Glutamatergic neuron (in vitro differentiated cells): ENCODE results near the gene FAM234A. TPM values are rescaled to one million over a fixed set of nuclear protein-coding genes. Genes with fewer than 3 reads are reported as not detected.

Experiments
- DNase-seq: peaks from one replicate; pipeline ENCODE4 v3.0.0; 2022
- H3K27ac Mint-ChIP-seq: one replicate; pipeline ENCODE4 v1.8.0; 2020; ENCODE audit warnings: mild to moderate bottlenecking, mixed read lengths, inconsistent platforms; ENCODE audit not compliant: unreplicated experiment
- H3K27me3 Mint-ChIP-seq: one replicate; pipeline ENCODE4 v1.8.0; 2020; ENCODE audit warnings: mild to moderate bottlenecking, moderate library complexity, mixed read lengths, inconsistent platforms; ENCODE audit not compliant: unreplicated experiment
- H3K36me3 Mint-ChIP-seq: one replicate; pipeline ENCODE4 v1.8.0; 2020; ENCODE audit warnings: mild to moderate bottlenecking, mixed read lengths, inconsistent platforms; ENCODE audit not compliant: unreplicated experiment
- H3K4me1 Mint-ChIP-seq: one replicate; pipeline ENCODE4 v1.8.0; 2020; ENCODE audit warnings: mild to moderate bottlenecking, low read depth, mixed read lengths, inconsistent platforms; ENCODE audit not compliant: unreplicated experiment
- H3K4me3 Mint-ChIP-seq: one replicate; pipeline ENCODE4 v1.8.0; 2020; ENCODE audit warnings: mild to moderate bottlenecking, mixed read lengths, inconsistent platforms; ENCODE audit not compliant: unreplicated experiment
- H3K9me3 Mint-ChIP-seq: one replicate; pipeline ENCODE4 v1.8.0; 2020; ENCODE audit warnings: mild to moderate bottlenecking, moderate library complexity, mixed read lengths, inconsistent platforms; ENCODE audit not compliant: unreplicated experiment
- total RNA-seq: library from RNA; stranded (reverse); fragmentation: NEBNext Ultra II Directional; extraction: Animal tissue kit (Norgen Biotek cat#: 25700); gene quantifications from one replicate; pipeline ENCODE4 v1.2.1, GENCODE V29; 2021; ENCODE audit not compliant: unreplicated experiment
- TF ChIP-seq, protein P1 (sequence below): fragments of 200-600 bp; sonication (generic); IDR thresholded peaks from one replicate; pipeline ENCODE4 v1.5.0; 2021; ENCODE audit not compliant: partially characterized antibody, unreplicated experiment

The FAM234A gene
- total RNA-seq, 1 donor from 2014 or later, result 82.7 TPM

GRCh38 chr16:296806-297510 is 62.3 kb downstream of the FAM234A start:
- Mint-ChIP-seq H3K9me3 (peaks cover 1% of the 10 kb centered on the region), H3K27me3 (no peaks in the 10 kb centered on the region)
- TF ChIP-seq, protein P1, sequence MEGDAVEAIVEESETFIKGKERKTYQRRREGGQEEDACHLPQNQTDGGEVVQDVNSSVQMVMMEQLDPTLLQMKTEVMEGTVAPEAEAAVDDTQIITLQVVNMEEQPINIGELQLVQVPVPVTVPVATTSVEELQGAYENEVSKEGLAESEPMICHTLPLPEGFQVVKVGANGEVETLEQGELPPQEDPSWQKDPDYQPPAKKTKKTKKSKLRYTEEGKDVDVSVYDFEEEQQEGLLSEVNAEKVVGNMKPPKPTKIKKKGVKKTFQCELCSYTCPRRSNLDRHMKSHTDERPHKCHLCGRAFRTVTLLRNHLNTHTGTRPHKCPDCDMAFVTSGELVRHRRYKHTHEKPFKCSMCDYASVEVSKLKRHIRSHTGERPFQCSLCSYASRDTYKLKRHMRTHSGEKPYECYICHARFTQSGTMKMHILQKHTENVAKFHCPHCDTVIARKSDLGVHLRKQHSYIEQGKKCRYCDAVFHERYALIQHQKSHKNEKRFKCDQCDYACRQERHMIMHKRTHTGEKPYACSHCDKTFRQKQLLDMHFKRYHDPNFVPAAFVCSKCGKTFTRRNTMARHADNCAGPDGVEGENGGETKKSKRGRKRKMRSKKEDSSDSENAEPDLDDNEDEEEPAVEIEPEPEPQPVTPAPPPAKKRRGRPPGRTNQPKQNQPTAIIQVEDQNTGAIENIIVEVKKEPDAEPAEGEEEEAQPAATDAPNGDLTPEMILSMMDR, result no peak

GRCh38 chr16:297832-298231 is 63.2 kb downstream of the FAM234A start:
- TF ChIP-seq, protein P1, result no peak
- H3K27me3 Mint-ChIP-seq, result no peaks in the 10 kb centered on the region
- no peak for DNase-seq
- H3K36me3 Mint-ChIP-seq, result no peaks in the 10 kb centered on the region
- H3K9me3 Mint-ChIP-seq, result peaks cover 1% of the 10 kb centered on the region
- no peak overlapping the region for H3K27ac Mint-ChIP-seq
- H3K4me3 Mint-ChIP-seq, result no peak overlapping the region
- no peaks in the 10 kb centered on the region for H3K4me1 Mint-ChIP-seq

More at GRCh38 chr16:296806-297510, 62.3 kb downstream of the FAM234A start:
- Mint-ChIP-seq H3K4me1 (no peaks in the 10 kb centered on the region), H3K27ac (no peak overlapping the region), H3K36me3 (no peaks in the 10 kb centered on the region), H3K4me3 (no peak overlapping the region)
- DNase-seq, result no peak

GRCh38 chr16:301235-301634 is 66.6 kb downstream of the FAM234A start:
- Mint-ChIP-seq H3K4me1 (peaks cover 5% of the 10 kb centered on the region), H3K27ac (no peak overlapping the region), H3K36me3 (no peaks in the 10 kb centered on the region), H3K9me3 (no peaks in the 10 kb centered on the region), H3K27me3 (peaks cover 2% of the 10 kb centered on the region), H3K4me3 (no peak overlapping the region)
- TF ChIP-seq, protein P1, result no peak
- no peak for DNase-seq

DNA sequence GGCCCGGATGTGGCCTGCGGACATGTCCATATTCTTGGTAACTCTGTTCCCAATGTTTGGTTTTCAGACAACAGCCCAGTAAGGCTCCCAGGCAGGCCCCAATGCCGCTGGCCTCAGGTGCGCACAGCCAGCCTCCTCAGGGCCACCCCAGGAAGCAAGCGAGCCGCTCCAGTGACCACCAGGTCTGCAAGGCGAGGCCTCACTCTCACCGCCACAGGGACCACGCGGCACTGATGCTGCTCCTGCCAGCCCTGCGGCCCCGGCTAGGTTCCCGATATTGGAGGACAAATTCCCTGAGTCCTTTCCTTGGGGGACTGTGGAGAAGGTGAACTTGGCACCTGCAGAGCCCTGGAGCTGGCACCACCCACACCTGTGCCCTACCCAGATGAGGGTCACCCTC is 67.3 kb downstream of the FAM234A start:
- Mint-ChIP-seq H3K4me1 (peaks cover 9% of the 10 kb centered on the region), H3K27me3 (peaks cover 2% of the 10 kb centered on the region), H3K27ac (no peak overlapping the region), H3K4me3 (no peak overlapping the region), H3K36me3 (no peaks in the 10 kb centered on the region), H3K9me3 (no peaks in the 10 kb centered on the region)
- TF ChIP-seq, protein P1, result no peak
- no peak for DNase-seq

DNA sequence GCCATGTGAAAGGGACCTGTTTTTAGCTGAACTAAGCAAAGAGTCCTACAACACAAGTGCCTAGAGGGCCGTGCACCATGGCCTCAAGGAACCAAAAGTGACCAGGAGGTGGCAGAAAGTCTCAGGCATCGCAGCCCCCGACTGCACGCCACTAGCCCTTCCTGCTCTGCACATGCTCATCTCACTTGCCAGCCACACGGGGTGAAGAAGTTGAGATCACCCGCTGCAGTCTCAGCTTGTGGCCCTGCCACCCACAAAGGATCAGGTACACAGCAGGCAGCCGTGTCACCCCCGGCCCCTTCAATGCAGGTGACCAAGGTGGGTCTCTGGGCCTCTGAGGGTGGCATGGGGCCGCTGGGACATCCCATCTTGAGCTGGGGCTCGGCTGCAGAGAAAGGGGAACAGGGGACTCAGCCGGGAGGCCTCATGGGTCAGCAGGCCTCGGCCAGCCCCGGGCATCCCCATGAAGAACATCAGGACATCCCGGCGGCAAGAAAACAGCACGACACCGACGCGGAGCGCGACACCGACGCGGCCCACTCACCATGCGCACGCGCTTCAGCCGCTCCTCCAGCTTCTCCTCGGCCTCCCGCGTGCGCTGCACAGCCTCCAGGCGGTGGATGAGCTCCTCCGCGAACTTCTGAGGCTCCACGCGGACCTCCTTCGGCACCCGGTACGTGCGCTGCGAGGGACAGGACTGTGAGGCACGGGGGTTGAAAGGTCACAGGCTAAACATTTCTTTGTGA is 69.3 kb downstream of the FAM234A start:
- no peak for DNase-seq
- H3K4me3 Mint-ChIP-seq, result no peak overlapping the region
- H3K9me3 Mint-ChIP-seq, result no peaks in the 10 kb centered on the region
- H3K27ac Mint-ChIP-seq, result no peak overlapping the region
- H3K36me3 Mint-ChIP-seq, result no peaks in the 10 kb centered on the region
- peaks cover 2% of the 10 kb centered on the region for H3K27me3 Mint-ChIP-seq
- TF ChIP-seq, protein P1, result no peak
- H3K4me1 Mint-ChIP-seq, result peaks cover 9% of the 10 kb centered on the region
